Endothelial cell of umbilical vein (primary cell): ENCODE measurements around the gene TCIRG1. TPM values are rescaled to one million over a fixed set of nuclear protein-coding genes. Genes with fewer than 3 reads are reported as not detected.

Source experiments
- BruUV-seq: library from RNA; stranded (reverse); fragments of 400-500 nt; replicated peaks from 2 replicates; lab custom pipeline; 2021; lab: Mats Ljungman, UMichigan
- CTCF ChIA-PET: fragments of 300-600, 350-600 bp; sonication (Branson Sonifier 250); formaldehyde crosslinking; loops from one replicate; lab custom pipeline; 2021; ENCODE audit warnings: antibody characterized with exemption, inconsistent platforms; lab: Charles Lee
- POLR2A ChIA-PET: fragments of 300-600, 350-600 bp; sonication (Branson Sonifier 250); formaldehyde crosslinking; loops from one replicate; lab custom pipeline; 2021; ENCODE audit warnings: antibody characterized with exemption, inconsistent platforms; lab: Charles Lee
- DNase-seq: peaks from one replicate; pipeline ENCODE4 v3.0.0-alpha.2; 2011; ENCODE audit warnings: low read depth, low spot score
- FAIRE-seq: peaks from 2 replicates; lab custom pipeline; 2011; peaks lifted over from hg19 to GRCh38; lab: Jason Lieb, UNC
- H2AFZ ChIP-seq: 2 replicates; pipeline ENCODE4 v1.6.0; 2012; ENCODE audit warnings: low read depth, low read length, control low read depth, inconsistent platforms
- H3K27ac ChIP-seq: 2 replicates; pipeline ENCODE4 v1.5.1; 2011; ENCODE audit warnings: low read depth, mild to moderate bottlenecking, control low read depth, low read length, moderate library complexity; ENCODE audit not compliant: insufficient read depth
- H3K27me3 ChIP-seq, 2 experiments: 2 replicates each; pipeline versions ENCODE4 v1.6.0 to v1.6.1; 2011; ENCODE audit warnings: low read length in 2 of 2, mixed read lengths in 1 of 2; ENCODE audit not compliant: control insufficient read depth in 2 of 2, insufficient read depth in 2 of 2
- H3K36me3 ChIP-seq, 2 experiments: 2 replicates in 1 of 2; 3 replicates in 1 of 2; pipeline ENCODE4 v1.5.1; 2011; ENCODE audit warnings: low read length in 2 of 2, mild to moderate bottlenecking in 1 of 2, moderate library complexity in 1 of 2; ENCODE audit not compliant: control insufficient read depth in 2 of 2, insufficient read depth in 2 of 2; ENCODE audit errors: extremely low read depth in 1 of 2
- H3K4me1 ChIP-seq: 3 replicates; pipeline ENCODE4 v1.5.1; 2011; ENCODE audit warnings: mild to moderate bottlenecking, low read length; ENCODE audit not compliant: control insufficient read depth, insufficient read depth; ENCODE audit errors: extremely low read depth
- H3K4me2 ChIP-seq: 2 replicates; pipeline ENCODE4 v1.6.1; 2011; ENCODE audit warnings: low read length, control low read depth, mixed read lengths; ENCODE audit not compliant: insufficient read depth
- H3K4me3 ChIP-seq, 3 experiments: fragments of 200-600 bp in 1 of 3; sonication (generic), shearing (Covaris generic) in 1 of 3; replicated peaks in 1 of 3; 2 replicates each; pipeline ENCODE4 v1.5.1; 2011 to 2016; ENCODE audit warnings: control low read depth in 3 of 3, low read length in 3 of 3, mild to moderate bottlenecking in 2 of 3, inconsistent platforms in 1 of 3, low read depth in 1 of 3, moderate library complexity in 1 of 3; ENCODE audit not compliant: insufficient read depth in 1 of 3
- H3K79me2 ChIP-seq: 2 replicates; pipeline ENCODE4 v1.6.0; 2012; ENCODE audit warnings: low read length, inconsistent platforms; ENCODE audit not compliant: control insufficient read depth, insufficient read depth
- H3K9ac ChIP-seq: replicated peaks from 2 replicates; pipeline ENCODE3; 2011; ENCODE audit warnings: low read length, control low read depth; ENCODE audit not compliant: insufficient read depth; ENCODE audit errors: extremely low read depth
- H3K9me1 ChIP-seq: replicated peaks from 3 replicates; pipeline ENCODE4 v1.6.0; 2011; ENCODE audit warnings: mild to moderate bottlenecking, low read length; ENCODE audit not compliant: control insufficient read depth, insufficient read depth; ENCODE audit errors: extremely low read depth
- H3K9me3 ChIP-seq: replicated peaks from 2 replicates; pipeline ENCODE4 v1.5.1; 2012; ENCODE audit warnings: low read length, inconsistent platforms; ENCODE audit not compliant: control insufficient read depth, insufficient read depth
- H4K20me1 ChIP-seq: replicated peaks from 2 replicates; pipeline ENCODE3; 2011; ENCODE audit warnings: mild to moderate bottlenecking, low read length; ENCODE audit not compliant: control insufficient read depth, insufficient read depth; ENCODE audit errors: extremely low read depth
- EZH2 ChIP-seq: IDR thresholded peaks from 2 replicates; pipeline ENCODE4 v1.6.1; 2012; ENCODE audit warnings: borderline replicate concordance, low read depth, mild to moderate bottlenecking, moderate library complexity, low read length, inconsistent platforms; ENCODE audit not compliant: severe bottlenecking
- FOS ChIP-seq: IDR thresholded peaks from 2 replicates; pipeline ENCODE4 v1.6.1; 2011; ENCODE audit warnings: mild to moderate bottlenecking, low read length, moderate library complexity, borderline replicate concordance; ENCODE audit not compliant: insufficient read depth
- GATA2 ChIP-seq: IDR thresholded peaks from 2 replicates; pipeline ENCODE4 v1.7.0; 2011; ENCODE audit warnings: low read depth, mild to moderate bottlenecking, moderate library complexity, mixed read lengths, low read length; ENCODE audit not compliant: insufficient read length, insufficient read depth
- JUN ChIP-seq: IDR thresholded peaks from 2 replicates; pipeline ENCODE4 v1.6.1; 2011; ENCODE audit warnings: borderline replicate concordance, low read depth; ENCODE audit not compliant: insufficient read length, insufficient read depth
- MYC ChIP-seq: IDR thresholded peaks from one replicate; pipeline ENCODE4 v1.6.1; 2011; ENCODE audit warnings: mild to moderate bottlenecking, low read depth, low read length
- POLR2A ChIP-seq: IDR thresholded peaks from 2 replicates; pipeline ENCODE4 v1.6.1; 2012; ENCODE audit warnings: low read depth, mild to moderate bottlenecking, control low read depth, low read length
- POLR2AphosphoS5 ChIP-seq: IDR thresholded peaks from 2 replicates; pipeline ENCODE4 v1.6.1; 2012; ENCODE audit warnings: low read depth, mild to moderate bottlenecking, control low read depth, low read length, moderate library complexity; ENCODE audit not compliant: insufficient read depth
- dilution Hi-C: fragments of 300-500 bp; cut with MboI; formaldehyde crosslinking; loops from one replicate; pipeline ENCODE4 v1.15.0; 2019; ENCODE audit warnings: low sequenced_read_pairs; ENCODE audit not compliant: extremely low pct_ligation_motif_present
- intact Hi-C: fragments of 100-400 bp; cut with micrococcal nuclease; formaldehyde crosslinking; loops from one replicate; pipeline ENCODE4 v1.10.0; 2022
- polyA plus RNA-seq, 4 experiments: library from polyadenylated mRNA; depleted of rRNA in 3 of 4; stranded (reverse) in 3 of 4; unstranded in 1 of 4; fragments of >200 nt; gene quantifications; 2 replicates each; pipeline versions ENCODE4 v1.2.1 to v1.2.3, GENCODE V29; 2011 to 2012; ENCODE audit warnings: missing spikeins in 1 of 4
- total RNA-seq: library from RNA; stranded (reverse); gene quantifications from 2 replicates; pipeline ENCODE4 v1.2.3, GENCODE V29; 2021
- TF ChIP-seq, protein P1 (sequence below), 2 donors: IDR thresholded peaks; 1 replicate in 1 of 2; 2 replicates in 1 of 2; pipeline ENCODE4 v1.5.1; 2011; ENCODE audit warnings: low read length in 2 of 2, mild to moderate bottlenecking in 2 of 2, moderate library complexity in 2 of 2, control low read depth in 1 of 2, inconsistent platforms in 1 of 2, low read depth in 1 of 2; ENCODE audit not compliant: insufficient read depth in 1 of 2; ENCODE audit errors: extremely low read depth in 1 of 2
- TF ChIP-seq, protein P2 (sequence below): IDR thresholded peaks from 2 replicates; pipeline ENCODE4 v1.6.1; 2011; ENCODE audit not compliant: insufficient read depth, insufficient read length

TCIRG1 gene
- total and polyA plus RNA-seq, 2 donors (not counting 3 experiments of a cell fraction or from before 2014, with no cell fraction given), result 134 to 183 TPM

DNA sequence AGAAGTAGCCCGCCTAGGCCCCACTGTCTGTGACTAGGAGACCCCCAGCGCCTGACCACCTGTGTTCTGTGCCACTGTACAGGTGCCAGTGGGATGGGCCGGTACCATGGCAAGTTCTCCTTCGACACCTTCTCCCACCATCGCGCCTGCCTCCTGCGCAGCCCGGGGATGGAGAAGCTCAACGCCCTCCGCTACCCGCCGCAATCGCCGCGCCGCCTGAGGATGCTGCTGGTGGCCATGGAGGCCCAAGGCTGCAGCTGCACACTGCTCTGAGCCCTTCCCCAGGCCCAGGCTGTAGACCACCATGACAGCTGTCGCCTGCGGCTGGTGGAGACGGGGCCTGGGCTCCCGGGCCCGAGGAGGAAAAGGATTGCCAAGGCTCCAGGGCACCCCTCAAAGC lies 11.2 kb upstream of the TCIRG1 start:
- no peak for FAIRE-seq
- Histone ChIP-seq H2AFZ (no peak overlapping the region), H3K9ac (no peak overlapping the region), H3K27ac (no peak overlapping the region), H3K4me3 (no peak overlapping the region), H3K4me2 (no peak overlapping the region), H3K9me3 (no peaks in the 10 kb centered on the region), H3K36me3 (peaks cover 0 to under 1% of the 10 kb centered on the region in 2 experiments), H3K79me2 (peaks cover 18% of the 10 kb centered on the region), H4K20me1 (no peaks in the 10 kb centered on the region), H3K4me1 (peaks cover 11% of the 10 kb centered on the region), H3K9me1 (no peaks in the 10 kb centered on the region), H3K27me3 (no peaks in the 10 kb centered on the region)
- ChIA-PET CTCF (no interaction called here), POLR2A (no interaction called here)
- no TSS peak for BruUV-seq
- DNase-seq, result no peak
- dilution Hi-C loops (no loop called here), intact Hi-C loops (no loop called here)
- TF ChIP-seq POLR2AphosphoS5 (no peak), GATA2 (no peak), JUN (no peak), FOS (no peak), POLR2A (no peak), MYC (no peak), EZH2 (no peak)
- TF ChIP-seq, protein P1, sequence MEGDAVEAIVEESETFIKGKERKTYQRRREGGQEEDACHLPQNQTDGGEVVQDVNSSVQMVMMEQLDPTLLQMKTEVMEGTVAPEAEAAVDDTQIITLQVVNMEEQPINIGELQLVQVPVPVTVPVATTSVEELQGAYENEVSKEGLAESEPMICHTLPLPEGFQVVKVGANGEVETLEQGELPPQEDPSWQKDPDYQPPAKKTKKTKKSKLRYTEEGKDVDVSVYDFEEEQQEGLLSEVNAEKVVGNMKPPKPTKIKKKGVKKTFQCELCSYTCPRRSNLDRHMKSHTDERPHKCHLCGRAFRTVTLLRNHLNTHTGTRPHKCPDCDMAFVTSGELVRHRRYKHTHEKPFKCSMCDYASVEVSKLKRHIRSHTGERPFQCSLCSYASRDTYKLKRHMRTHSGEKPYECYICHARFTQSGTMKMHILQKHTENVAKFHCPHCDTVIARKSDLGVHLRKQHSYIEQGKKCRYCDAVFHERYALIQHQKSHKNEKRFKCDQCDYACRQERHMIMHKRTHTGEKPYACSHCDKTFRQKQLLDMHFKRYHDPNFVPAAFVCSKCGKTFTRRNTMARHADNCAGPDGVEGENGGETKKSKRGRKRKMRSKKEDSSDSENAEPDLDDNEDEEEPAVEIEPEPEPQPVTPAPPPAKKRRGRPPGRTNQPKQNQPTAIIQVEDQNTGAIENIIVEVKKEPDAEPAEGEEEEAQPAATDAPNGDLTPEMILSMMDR (IDR thresholded peaks at IDR 0.05; ENCODE audit: extremely low read depth in 1 of 2, insufficient read depth in 1 of 2, low read depth in 1 of 2, low read length in 2 of 2), result no peak
- TF ChIP-seq, protein P2, sequence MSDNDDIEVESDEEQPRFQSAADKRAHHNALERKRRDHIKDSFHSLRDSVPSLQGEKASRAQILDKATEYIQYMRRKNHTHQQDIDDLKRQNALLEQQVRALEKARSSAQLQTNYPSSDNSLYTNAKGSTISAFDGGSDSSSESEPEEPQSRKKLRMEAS, result no peak
